IMR-90 (cell line): Measurements from ENCODE around the gene RAVER2. TPM values are rescaled to one million over a fixed set of nuclear protein-coding genes. Genes with fewer than 3 reads are reported as not detected.

ENCODE experiments used
- ATAC-seq: fragments of 200-7000 bp; cut with Tn5 transposase; 2 replicates; pipeline ENCODE4 v1.9.1; 2020; ENCODE audit warnings: low read depth, mild to moderate bottlenecking, moderate library complexity
- BruUV-seq: library from RNA; stranded (reverse); fragments of 400-500 nt; replicated peaks from 2 replicates; lab custom pipeline; 2021; lab: Mats Ljungman, UMichigan
- CTCF ChIA-PET: fragments of 300-600 bp; formaldehyde crosslinking; extraction: SDS; loops from one replicate; lab custom pipeline; 2021; ENCODE audit warnings: antibody characterized with exemption; lab: Yijun Ruan, JAX
- POLR2A ChIA-PET: fragments of 300-600 bp; sonication (Branson Sonifier 250); formaldehyde crosslinking; loops from one replicate; lab custom pipeline; 2022; ENCODE audit warnings: antibody characterized with exemption; ENCODE audit not compliant: unreplicated experiment; lab: Charles Lee
- DNase-seq: peaks from one replicate; pipeline ENCODE4 v3.0.0; 2013
- H2AFZ ChIP-seq: replicated peaks from 2 replicates; pipeline ENCODE3; 2013; ENCODE audit warnings: low read length, mild to moderate bottlenecking; ENCODE audit not compliant: poor library complexity
- H2AK5ac ChIP-seq: 2 replicates; pipeline ENCODE4 v1.6.1; 2013; ENCODE audit warnings: low read depth, low read length, inconsistent platforms
- H2AK9ac ChIP-seq: replicated peaks from 2 replicates; pipeline ENCODE3; 2013; ENCODE audit warnings: mild to moderate bottlenecking, low read depth, low read length, moderate library complexity; ENCODE audit not compliant: poor library complexity
- H2BK120ac ChIP-seq: 2 replicates; pipeline ENCODE4 v1.6.1; 2013; ENCODE audit warnings: low read depth, low read length, inconsistent platforms
- H2BK15ac ChIP-seq: 3 replicates; pipeline ENCODE4 v1.6.1; 2013; ENCODE audit warnings: low read depth, low read length, inconsistent platforms
- H2BK20ac ChIP-seq: 2 replicates; pipeline ENCODE4 v1.6.1; 2013; ENCODE audit warnings: low read depth, mild to moderate bottlenecking, inconsistent platforms, low read length, moderate library complexity
- H2BK5ac ChIP-seq: 2 replicates; pipeline ENCODE4 v1.6.1; 2013; ENCODE audit warnings: mild to moderate bottlenecking, low read depth, low read length, inconsistent platforms; ENCODE audit not compliant: poor library complexity, severe bottlenecking
- H3K14ac ChIP-seq: replicated peaks from 2 replicates; pipeline ENCODE4 v1.6.1; 2013; ENCODE audit warnings: low read depth, low read length, inconsistent platforms
- H3K18ac ChIP-seq: 2 replicates; pipeline ENCODE4 v1.6.1; 2013; ENCODE audit warnings: low read depth, low read length, control low read depth
- H3K23ac ChIP-seq: 2 replicates; pipeline ENCODE4 v1.6.1; 2013; ENCODE audit warnings: low read depth, low read length, inconsistent platforms
- H3K27ac ChIP-seq: 2 replicates; pipeline ENCODE4 v1.5.1; 2013; ENCODE audit warnings: mild to moderate bottlenecking, control low read depth, low read length; ENCODE audit not compliant: insufficient read depth
- H3K27me3 ChIP-seq: 2 replicates; pipeline ENCODE4 v1.6.1; 2013; ENCODE audit warnings: low read length; ENCODE audit not compliant: control insufficient read depth, insufficient read depth
- H3K36me3 ChIP-seq: 2 replicates; pipeline ENCODE4 v1.6.1; 2013; ENCODE audit warnings: low read length, mixed read lengths; ENCODE audit not compliant: control insufficient read depth, insufficient read depth
- H3K4ac ChIP-seq: 2 replicates; pipeline ENCODE4 v1.6.1; 2013; ENCODE audit warnings: low read depth, low read length, inconsistent platforms
- H3K4me1 ChIP-seq: 2 replicates; pipeline ENCODE4 v1.6.1; 2013; ENCODE audit warnings: low read length, mixed read lengths; ENCODE audit not compliant: control insufficient read depth, insufficient read depth
- H3K4me2 ChIP-seq: 2 replicates; pipeline ENCODE4 v1.6.1; 2013; ENCODE audit warnings: low read depth, mild to moderate bottlenecking, control low read depth, low read length, moderate library complexity
- H3K4me3 ChIP-seq: 2 replicates; pipeline ENCODE4 v1.5.1; 2013; ENCODE audit warnings: low read depth, mild to moderate bottlenecking, control low read depth, low read length, moderate library complexity; ENCODE audit not compliant: insufficient read depth
- H3K56ac ChIP-seq: 2 replicates; pipeline ENCODE4 v1.6.1; 2013; ENCODE audit warnings: low read length, inconsistent platforms; ENCODE audit not compliant: insufficient read depth; ENCODE audit errors: extremely low read depth
- H3K79me1 ChIP-seq, 2 experiments: 2 replicates each; pipeline ENCODE4 v1.6.1; 2013; ENCODE audit warnings: low read length in 2 of 2, inconsistent platforms in 1 of 2, low read depth in 1 of 2
- H3K9ac ChIP-seq: 2 replicates; pipeline ENCODE4 v1.6.1; 2013; ENCODE audit warnings: low read depth, low read length, control low read depth
- H3K9me1 ChIP-seq: 2 replicates; pipeline ENCODE4 v1.6.1; 2013; ENCODE audit warnings: low read length, inconsistent platforms; ENCODE audit not compliant: insufficient read depth
- H3K9me3 ChIP-seq: 2 replicates; pipeline ENCODE4 v1.6.1; 2013; ENCODE audit warnings: low read length; ENCODE audit not compliant: control insufficient read depth, insufficient read depth
- H4K20me1 ChIP-seq: 2 replicates; pipeline ENCODE4 v1.6.1; 2013; ENCODE audit warnings: low read length, inconsistent platforms; ENCODE audit not compliant: insufficient read depth
- H4K5ac ChIP-seq: 2 replicates; pipeline ENCODE4 v1.6.1; 2013; ENCODE audit warnings: mild to moderate bottlenecking, low read depth, low read length, control low read depth
- H4K8ac ChIP-seq, 2 experiments: 2 replicates each; pipeline ENCODE4 v1.6.1; 2013; ENCODE audit warnings: low read depth in 2 of 2, low read length in 2 of 2, control low read depth in 1 of 2, inconsistent platforms in 1 of 2
- H4K91ac ChIP-seq: 2 replicates; pipeline ENCODE4 v1.6.1; 2013; ENCODE audit warnings: low read depth, low read length, inconsistent platforms; ENCODE audit not compliant: insufficient read depth
- BHLHE40 ChIP-seq: fragments of 150-350 bp; IDR thresholded peaks from 2 replicates; pipeline ENCODE4 v1.6.1; 2016; ENCODE audit warnings: mild to moderate bottlenecking, low read depth, low read length
- CEBPB ChIP-seq: IDR thresholded peaks from 2 replicates; pipeline ENCODE4 v1.6.1; 2012; ENCODE audit warnings: low read depth, low read length, improper control_type of control experiment
- CHD1 ChIP-seq: IDR thresholded peaks from 2 replicates; pipeline ENCODE4 v1.6.1; 2012; ENCODE audit warnings: low read depth, low read length, improper control_type of control experiment
- FOS ChIP-seq: fragments of 150-350 bp; IDR thresholded peaks from 2 replicates; pipeline ENCODE4 v1.6.1; 2016; ENCODE audit warnings: low read depth, low read length
- MAFK ChIP-seq: IDR thresholded peaks from 2 replicates; pipeline ENCODE4 v1.6.1; 2012; ENCODE audit warnings: low read depth, low read length, improper control_type of control experiment
- MAZ ChIP-seq: IDR thresholded peaks from 2 replicates; pipeline ENCODE4 v1.6.1; 2012; ENCODE audit warnings: low read depth, mild to moderate bottlenecking, low read length, improper control_type of control experiment, moderate library complexity, borderline replicate concordance
- MXI1 ChIP-seq: IDR thresholded peaks from 2 replicates; pipeline ENCODE4 v1.6.1; 2012; ENCODE audit warnings: low read depth, mild to moderate bottlenecking, low read length, moderate library complexity, borderline replicate concordance
- NFE2L2 ChIP-seq: fragments of 150-350 bp; IDR thresholded peaks from 2 replicates; pipeline ENCODE4 v1.6.1; 2016; ENCODE audit warnings: low read depth, mild to moderate bottlenecking, low read length
- POLR2A ChIP-seq: IDR thresholded peaks from 2 replicates; pipeline ENCODE4 v1.6.1; 2012; ENCODE audit warnings: mild to moderate bottlenecking, low read depth, low read length
- RCOR1 ChIP-seq: IDR thresholded peaks from 2 replicates; pipeline ENCODE4 v1.6.1; 2012; ENCODE audit warnings: mild to moderate bottlenecking, low read length, improper control_type of control experiment; ENCODE audit not compliant: insufficient replicate concordance
- RFX5 ChIP-seq: IDR thresholded peaks from 2 replicates; pipeline ENCODE4 v1.8.0; 2012; ENCODE audit warnings: low read depth, mild to moderate bottlenecking, low read length, moderate library complexity
- SMC3 ChIP-seq: fragments of 150-350 bp; IDR thresholded peaks from 2 replicates; pipeline ENCODE4 v1.6.1; 2016; ENCODE audit warnings: low read depth, mild to moderate bottlenecking, antibody characterized with exemption, low read length, moderate library complexity
- WGBS, 2 experiments: methylation state at CpG; one replicate each; pipeline versions ENCODE4 v1.1.5 to v1.1.7; 2013; ENCODE audit warnings: missing lambda C conversion rate in 2 of 2; ENCODE audit not compliant: insufficient read length in 1 of 2; ENCODE audit errors: extremely low coverage in 2 of 2; 5-methylcytosine and 5-hydroxymethylcytosine counted together
- dilution Hi-C: fragments of 300-500 bp; cut with HindIII; formaldehyde crosslinking; loops from one replicate; pipeline ENCODE4 v1.14.3; 2018; ENCODE audit warnings: low sequenced_read_pairs; ENCODE audit not compliant: unreplicated experiment
- in situ Hi-C: fragments of 300-500 bp; cut with MboI; formaldehyde crosslinking; loops from 3 replicates; pipeline ENCODE4 v1.14.3; 2019; ENCODE audit warnings: low sequenced_read_pairs, inconsistent platforms, mixed read lengths
- intact Hi-C: fragments of 100-400 bp; cut with micrococcal nuclease; formaldehyde crosslinking; loops from 2 replicates; pipeline ENCODE4 v1.10.0; 2022
- polyA plus RNA-seq, 3 experiments: library from polyadenylated mRNA; depleted of rRNA; stranded (reverse); fragments of >200 nt; gene quantifications; 2 replicates each; pipeline ENCODE4 v1.2.3, GENCODE V29; 2012; ENCODE audit warnings: low replicate concordance in 1 of 3
- total RNA-seq: library from RNA; depleted of rRNA; stranded (reverse); fragments of >200 nt; gene quantifications from 2 replicates; pipeline ENCODE4 v1.2.3, GENCODE V29; 2012
- TF ChIP-seq, protein P1 (sequence below): fragments of 150-350 bp; IDR thresholded peaks from 2 replicates; pipeline ENCODE4 v1.6.1; 2017; ENCODE audit warnings: mild to moderate bottlenecking, antibody characterized with exemption, low read length, low read depth
- TF ChIP-seq, protein P2 (sequence below): fragments of 150-350 bp; IDR thresholded peaks from 2 replicates; pipeline ENCODE4 v1.6.1; 2016; ENCODE audit warnings: low read depth, mild to moderate bottlenecking, low read length, moderate library complexity, borderline replicate concordance
- TF ChIP-seq, protein P3 (sequence below): conservative IDR thresholded peaks from 2 replicates; pipeline ENCODE4 v1.5.1; 2012; ENCODE audit warnings: mild to moderate bottlenecking, low read depth, low read length, improper control_type of control experiment

RAVER2 gene
- total and polyA plus RNA-seq, 2 of the 4 experiments (the other 2 are of a cell fraction): 3.7 to 6.1 TPM

DNA sequence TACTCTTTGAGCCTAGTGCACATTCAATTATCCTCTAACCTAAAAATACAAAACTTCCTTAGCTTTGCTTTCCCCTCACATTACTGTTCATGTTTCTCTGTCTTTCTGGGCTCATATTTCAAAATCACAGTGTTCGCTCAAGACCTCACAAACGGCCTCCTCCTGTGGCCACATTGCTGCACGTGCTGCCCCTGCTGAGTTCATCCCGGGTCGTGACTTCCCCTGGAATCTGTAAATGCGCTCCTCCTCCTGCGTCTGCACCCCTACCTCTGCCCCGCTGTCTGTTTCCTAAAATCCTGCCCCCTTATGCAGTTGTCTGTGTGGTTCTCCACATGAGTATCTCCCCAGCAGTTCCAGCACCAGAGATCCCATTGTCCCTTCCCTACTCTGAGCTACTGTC lies 45.5 kb upstream of the RAVER2 start:
- H2AK9ac ChIP-seq: no peak overlapping the region

More for the DNA sequence above, 45.5 kb upstream of the RAVER2 start:
- Histone ChIP-seq H2BK20ac (no peak overlapping the region), H3K4ac (no peak overlapping the region), H3K18ac (no peak overlapping the region), H2AFZ (no peak overlapping the region), H3K27ac (no peak overlapping the region), H4K8ac (no peak overlapping the region), H2BK120ac (no peak overlapping the region), H3K14ac (no peak overlapping the region), H2AK5ac (no peak overlapping the region), H3K9ac (no peak overlapping the region), H4K91ac (no peak overlapping the region), H3K27me3 (no peaks in the 10 kb centered on the region), H3K23ac (no peak overlapping the region), H4K20me1 (no peaks in the 10 kb centered on the region), H3K9me3 (no peaks in the 10 kb centered on the region), H2BK15ac (no peak overlapping the region), H3K4me1 (no peaks in the 10 kb centered on the region; the same call in 1 of the 2 replicates), H4K5ac (no peak overlapping the region), H3K36me3 (no peaks in the 10 kb centered on the region), H3K79me1 (no peaks in the 10 kb centered on the region), H3K9me1 (no peaks in the 10 kb centered on the region), H3K4me2 (no peak overlapping the region), H3K56ac (no peak overlapping the region), H3K4me3 (no peak overlapping the region), H2BK5ac (no peak overlapping the region)
- ChIA-PET POLR2A (no interaction called here), CTCF (no interaction called here)
- no peak for TF ChIP-seq MXI1
- TF ChIP-seq, protein P1, sequence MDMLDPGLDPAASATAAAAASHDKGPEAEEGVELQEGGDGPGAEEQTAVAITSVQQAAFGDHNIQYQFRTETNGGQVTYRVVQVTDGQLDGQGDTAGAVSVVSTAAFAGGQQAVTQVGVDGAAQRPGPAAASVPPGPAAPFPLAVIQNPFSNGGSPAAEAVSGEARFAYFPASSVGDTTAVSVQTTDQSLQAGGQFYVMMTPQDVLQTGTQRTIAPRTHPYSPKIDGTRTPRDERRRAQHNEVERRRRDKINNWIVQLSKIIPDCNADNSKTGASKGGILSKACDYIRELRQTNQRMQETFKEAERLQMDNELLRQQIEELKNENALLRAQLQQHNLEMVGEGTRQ: no peak
- TF ChIP-seq, protein P2, sequence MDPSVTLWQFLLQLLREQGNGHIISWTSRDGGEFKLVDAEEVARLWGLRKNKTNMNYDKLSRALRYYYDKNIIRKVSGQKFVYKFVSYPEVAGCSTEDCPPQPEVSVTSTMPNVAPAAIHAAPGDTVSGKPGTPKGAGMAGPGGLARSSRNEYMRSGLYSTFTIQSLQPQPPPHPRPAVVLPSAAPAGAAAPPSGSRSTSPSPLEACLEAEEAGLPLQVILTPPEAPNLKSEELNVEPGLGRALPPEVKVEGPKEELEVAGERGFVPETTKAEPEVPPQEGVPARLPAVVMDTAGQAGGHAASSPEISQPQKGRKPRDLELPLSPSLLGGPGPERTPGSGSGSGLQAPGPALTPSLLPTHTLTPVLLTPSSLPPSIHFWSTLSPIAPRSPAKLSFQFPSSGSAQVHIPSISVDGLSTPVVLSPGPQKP: no peak
- no peak for TF ChIP-seq FOS
- TF ChIP-seq SMC3: no peak
- no peak for TF ChIP-seq CHD1
- no peak for TF ChIP-seq RCOR1
- TF ChIP-seq POLR2A: no peak
- TF ChIP-seq MAFK: no peak
- TF ChIP-seq RFX5: no peak
- TF ChIP-seq MAZ: no peak
- no peak for TF ChIP-seq NFE2L2
- no peak for TF ChIP-seq CEBPB
- TF ChIP-seq, protein P3, sequence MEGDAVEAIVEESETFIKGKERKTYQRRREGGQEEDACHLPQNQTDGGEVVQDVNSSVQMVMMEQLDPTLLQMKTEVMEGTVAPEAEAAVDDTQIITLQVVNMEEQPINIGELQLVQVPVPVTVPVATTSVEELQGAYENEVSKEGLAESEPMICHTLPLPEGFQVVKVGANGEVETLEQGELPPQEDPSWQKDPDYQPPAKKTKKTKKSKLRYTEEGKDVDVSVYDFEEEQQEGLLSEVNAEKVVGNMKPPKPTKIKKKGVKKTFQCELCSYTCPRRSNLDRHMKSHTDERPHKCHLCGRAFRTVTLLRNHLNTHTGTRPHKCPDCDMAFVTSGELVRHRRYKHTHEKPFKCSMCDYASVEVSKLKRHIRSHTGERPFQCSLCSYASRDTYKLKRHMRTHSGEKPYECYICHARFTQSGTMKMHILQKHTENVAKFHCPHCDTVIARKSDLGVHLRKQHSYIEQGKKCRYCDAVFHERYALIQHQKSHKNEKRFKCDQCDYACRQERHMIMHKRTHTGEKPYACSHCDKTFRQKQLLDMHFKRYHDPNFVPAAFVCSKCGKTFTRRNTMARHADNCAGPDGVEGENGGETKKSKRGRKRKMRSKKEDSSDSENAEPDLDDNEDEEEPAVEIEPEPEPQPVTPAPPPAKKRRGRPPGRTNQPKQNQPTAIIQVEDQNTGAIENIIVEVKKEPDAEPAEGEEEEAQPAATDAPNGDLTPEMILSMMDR: no peak
- no peak for TF ChIP-seq BHLHE40
- in situ Hi-C loops (loop anchor here (10.0 kb wide), 1 partner anchor 125 kb away; no protein-coding TSS in a partner anchor), intact Hi-C loops (no loop called here), dilution Hi-C loops (no loop called here)
- no peak for DNase-seq
- WGBS, 2 experiments: 67% methylated on average over 2 of the region's 8 CpGs; no CpG with 5 or more reads in 1 of the 2 experiments
- BruUV-seq: no TSS peak
- no peak for ATAC-seq
